K562 (cell line): ENCODE measurements around the gene NKX2-2. TPM values are rescaled to one million over a fixed set of nuclear protein-coding genes. Genes with fewer than 3 reads are reported as not detected.

Source experiments
- ATAC-seq: fragments of 200-7000 bp; cut with Tn5 transposase; 3 replicates; pipeline ENCODE4 v1.9.1; 2020; ENCODE audit warnings: moderate library complexity
- BruUV-seq: library from RNA; stranded (reverse); fragments of 400-500 nt; replicated peaks from 2 replicates; lab custom pipeline; 2021; lab: Mats Ljungman, UMichigan
- CTCF ChIA-PET: fragments of 300-600 bp; formaldehyde crosslinking; extraction: SDS; loops from one replicate; lab custom pipeline; 2021; ENCODE audit warnings: low intra/inter-chr PET ratio; lab: Yijun Ruan, JAX
- POLR2A ChIA-PET: fragments of 300-600, 350-650 bp; sonication (Branson Sonifier 250); formaldehyde crosslinking; extraction: SDS; loops from one replicate; lab custom pipeline; 2021; ENCODE audit warnings: antibody characterized with exemption, inconsistent platforms; lab: Yijun Ruan, JAX
- DNase-seq, 4 experiments: peaks; one replicate each; pipeline versions ENCODE4 v3.0.0 to v3.0.0-alpha.2; 2011 to 2018; ENCODE audit warnings: low spot score in 3 of 4, mixed read lengths in 3 of 4; ENCODE audit errors: extremely low read depth in 1 of 4
- FAIRE-seq: peaks from 2 replicates; lab custom pipeline; 2011; peaks lifted over from hg19 to GRCh38; lab: Jason Lieb, UNC
- H2AFZ ChIP-seq: 2 replicates; pipeline ENCODE4 v1.6.0; 2011; ENCODE audit warnings: low read depth, low read length, control low read depth, inconsistent platforms
- H3K27ac ChIP-seq: fragments of 200-600 bp; 3 replicates; pipeline ENCODE4 v1.8.0; 2011; ENCODE audit warnings: low read depth, mild to moderate bottlenecking, control low read depth, inconsistent platforms, low read length, moderate library complexity, mixed read lengths; ENCODE audit errors: extremely low read depth
- H3K27me3 ChIP-seq, 2 experiments: fragments of 300-600 bp in 1 of 2; 2 replicates in 1 of 2; 3 replicates in 1 of 2; pipeline versions ENCODE4 v1.6.0 to v1.8.0; 2011; ENCODE audit warnings: inconsistent platforms in 2 of 2, low read length in 2 of 2, mild to moderate bottlenecking in 1 of 2, mixed read lengths in 1 of 2, moderate library complexity in 1 of 2; ENCODE audit not compliant: control insufficient read depth in 2 of 2, insufficient read depth in 2 of 2
- H3K36me3 ChIP-seq: fragments of 300-600 bp; 3 replicates; pipeline ENCODE4 v1.8.0; 2011; ENCODE audit warnings: mild to moderate bottlenecking, low read length, inconsistent platforms; ENCODE audit not compliant: control insufficient read depth, insufficient read depth
- H3K4me1 ChIP-seq, 2 experiments: fragments of 200-600 bp in 1 of 2; replicated peaks in 1 of 2; 2 replicates in 1 of 2; 3 replicates in 1 of 2; pipeline versions ENCODE4 v1.5.1 to v1.8.0; 2011; ENCODE audit warnings: inconsistent platforms in 2 of 2, low read length in 2 of 2, mild to moderate bottlenecking in 1 of 2, mixed read lengths in 1 of 2, moderate library complexity in 1 of 2; ENCODE audit not compliant: control insufficient read depth in 2 of 2, insufficient read depth in 2 of 2
- H3K4me2 ChIP-seq: 2 replicates; pipeline ENCODE4 v1.6.1; 2011; ENCODE audit warnings: low read length, control low read depth, inconsistent platforms, mixed read lengths; ENCODE audit not compliant: insufficient read depth
- H3K4me3 ChIP-seq: fragments of 200-600 bp; sonication (generic), shearing (Covaris generic); 2 replicates; pipeline ENCODE4 v1.5.1; 2016; ENCODE audit warnings: control low read depth, inconsistent platforms
- H3K79me2 ChIP-seq: fragments of 200-600 bp; 3 replicates; pipeline ENCODE4 v1.8.0; 2011; ENCODE audit warnings: low read length, inconsistent platforms; ENCODE audit not compliant: control insufficient read depth, insufficient read depth
- H3K9ac ChIP-seq, 2 experiments: 2 replicates each; pipeline versions ENCODE4 v1.6.0 to v1.6.1; 2011; ENCODE audit warnings: low read depth in 2 of 2, low read length in 2 of 2, control low read depth in 1 of 2, inconsistent platforms in 1 of 2, mild to moderate bottlenecking in 1 of 2, mixed read lengths in 1 of 2; ENCODE audit not compliant: insufficient read depth in 1 of 2
- H3K9me1 ChIP-seq: one replicate; pipeline ENCODE4 v1.6.0; 2011; ENCODE audit warnings: inconsistent platforms, mild to moderate bottlenecking, low read length, moderate library complexity; ENCODE audit not compliant: control insufficient read depth, insufficient read depth
- H3K9me3 ChIP-seq: replicated peaks from 2 replicates; pipeline ENCODE4 v1.5.1; 2011; ENCODE audit warnings: low read depth, low read length, inconsistent platforms; ENCODE audit not compliant: control insufficient read depth, insufficient read depth
- H4K20me1 ChIP-seq: replicated peaks from 2 replicates; pipeline ENCODE4 v1.6.1; 2011; ENCODE audit warnings: low read length, inconsistent platforms, mixed read lengths; ENCODE audit not compliant: control insufficient read depth, insufficient read depth
- C11orf30 ChIP-seq: fragments of 450-650 bp; IDR thresholded peaks from 2 replicates; pipeline ENCODE4 v1.6.1; 2016; ENCODE audit warnings: low read depth, mild to moderate bottlenecking
- DEAF1 ChIP-seq: fragments of 450-650 bp; formaldehyde crosslinking; IDR thresholded peaks from 2 replicates; pipeline ENCODE4 v1.4.0; 2020; ENCODE audit warnings: mild to moderate bottlenecking, moderate library complexity
- HLTF ChIP-seq: fragments of 450-650 bp; IDR thresholded peaks from 2 replicates; pipeline ENCODE4 v1.6.1; 2016
- IFI16 ChIP-seq: fragments of 250-450 bp; sonication (Bioruptor Pico); IDR thresholded peaks from 2 replicates; pipeline ENCODE4 v2.1.2; 2022; ENCODE audit warnings: mild to moderate bottlenecking, inconsistent platforms
- L3MBTL2 ChIP-seq: fragments of 450-650 bp; IDR thresholded peaks from 2 replicates; pipeline ENCODE4 v1.6.1; 2016; ENCODE audit warnings: mild to moderate bottlenecking, moderate library complexity
- MAFG ChIP-seq: fragments of 450-650 bp; conservative IDR thresholded peaks from 2 replicates; pipeline ENCODE4 v1.6.1; 2016; ENCODE audit warnings: missing genetic modification characterization, missing compliant biosample characterization
- NCOA2 ChIP-seq, 2 experiments: fragments of 450-650 bp; IDR thresholded peaks; 2 replicates each; pipeline ENCODE4 v1.6.1; 2018; ENCODE audit warnings: mild to moderate bottlenecking in 2 of 2, moderate library complexity in 1 of 2; ENCODE audit not compliant: partially characterized antibody in 2 of 2
- RBM17 ChIP-seq: fragments of 200-400 bp; formaldehyde crosslinking; IDR thresholded peaks from 2 replicates; pipeline ENCODE4 v1.6.1; 2017; ENCODE audit warnings: low read depth, mild to moderate bottlenecking, low read length, borderline replicate concordance
- RUNX1 ChIP-seq: sonication (generic); IDR thresholded peaks from 2 replicates; pipeline ENCODE4 v1.6.1; 2016; ENCODE audit warnings: antibody characterized with exemption, low read depth
- ZFP36 ChIP-seq: fragments of 150-350 bp; IDR thresholded peaks from 2 replicates; pipeline ENCODE4 v1.6.1; 2018; ENCODE audit warnings: low read length, low read depth; ENCODE audit not compliant: partially characterized antibody
- WGBS: fragments of 100-300 bp; shearing (Covaris generic); methylation state at CpG from one replicate; pipeline ENCODE4 v1.1.6; 2016; ENCODE audit warnings: low coverage, mixed read lengths; ENCODE audit not compliant: insufficient coverage; ENCODE audit errors: missing lambda C conversion rate; 5-methylcytosine and 5-hydroxymethylcytosine counted together
- in situ Hi-C: fragments of 300-500 bp; cut with MboI; formaldehyde crosslinking; loops from 4 replicates; pipeline ENCODE4 v1.15.0; 2018; ENCODE audit warnings: inconsistent platforms, mixed read lengths
- intact Hi-C: fragments of 100-400 bp; cut with micrococcal nuclease; formaldehyde crosslinking; loops from 2 replicates; pipeline ENCODE4 v1.14.2; 2022
- polyA plus RNA-seq, 8 experiments: library from polyadenylated mRNA; depleted of rRNA in 4 of 8; stranded (reverse) in 5 of 8; unstranded in 3 of 8; fragments of >200 nt; fragmentation: Nextera tagmentation in 2 of 8; fragmentation: Illumina TruSeq in 1 of 8; extraction: Ambion mirVana in 2 of 8; extraction: Trizol in 1 of 8; gene quantifications; 2 replicates each; pipeline versions ENCODE4 v1.2.1 to v1.2.3, GENCODE V29; 2011 to 2014; ENCODE audit warnings: inconsistent platforms in 1 of 8, missing spikeins in 1 of 8
- total RNA-seq, 7 experiments: library from RNA; depleted of rRNA in 6 of 7; stranded (reverse); fragments of >200 nt in 6 of 7; fragmentation: Illumina TruSeq in 2 of 7; extraction: Trizol in 2 of 7; gene quantifications; 2 replicates each; pipeline versions ENCODE4 v1.2.1 to v1.2.3, GENCODE V29; 2011 to 2021; ENCODE audit warnings: low replicate concordance in 1 of 7
- TF ChIP-seq, protein P1 (sequence below): fragments of 450-650 bp; IDR thresholded peaks from 2 replicates; pipeline ENCODE4 v1.6.1; 2017; ENCODE audit warnings: mild to moderate bottlenecking, moderate library complexity
- TF ChIP-seq, protein P2 (sequence below): fragments of 250-450 bp; sonication (Bioruptor Pico); IDR thresholded peaks from 2 replicates; pipeline ENCODE4 v1.8.0; 2021; ENCODE audit warnings: mild to moderate bottlenecking, moderate library complexity

The NKX2-2 gene
- total and polyA plus RNA-seq, 9 of the 15 experiments (the other 6 are each of a cell fraction or from before 2014, with no cell fraction given) = 0.04 TPM; not detected in 8

DNA sequence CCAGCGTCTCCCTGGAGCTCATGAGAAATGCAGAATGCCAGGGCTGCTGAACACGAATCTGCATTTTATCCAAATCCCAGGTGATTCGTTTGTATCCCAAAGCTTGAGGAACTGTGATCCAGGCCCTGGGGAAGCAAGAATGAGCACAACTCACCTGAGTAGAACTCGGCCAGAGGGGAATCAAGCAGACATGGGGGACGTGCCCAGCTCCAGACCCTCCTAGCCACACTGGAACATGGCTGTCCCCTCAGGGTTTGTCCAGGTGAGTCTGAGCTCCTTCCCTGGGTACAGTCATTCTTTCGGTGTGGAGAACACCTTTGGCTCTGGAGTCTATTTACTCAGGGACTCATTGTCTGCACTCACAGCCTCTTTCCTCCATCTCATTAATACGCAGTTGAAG lies 13.3 kb downstream of the NKX2-2 start:
- Histone ChIP-seq H3K9ac (no peak overlapping the region), H3K4me1 (peaks cover 0 to 6% of the 10 kb centered on the region in 2 experiments; a peak in 1 of 5 replicates), H4K20me1 (peaks cover 6% of the 10 kb centered on the region; the same call in 1 of the 2 replicates), H3K27ac (no peak overlapping the region), H3K4me2 (no peak overlapping the region), H3K27me3 (no peaks in the 10 kb centered on the region; a peak in 1 of 5 replicates), H3K4me3 (no peak overlapping the region), H3K79me2 (no peaks in the 10 kb centered on the region), H2AFZ (no peak overlapping the region), H3K36me3 (no peaks in the 10 kb centered on the region), H3K9me1 (no peaks in the 10 kb centered on the region), H3K9me3 (no peaks in the 10 kb centered on the region)
- ChIA-PET POLR2A (no interaction called here), CTCF (no interaction called here)
- no peak for FAIRE-seq
- 0% methylated on average over 6 of the region's 7 CpGs for WGBS
- TF ChIP-seq L3MBTL2 (no peak), IFI16 (CRISPR knock-in tag) (no peak), ZFP36 (no peak), DEAF1 (CRISPR knock-in tag) (no peak), MAFG (tag) (no peak), NCOA2 (IDR thresholded peaks at IDR 0.05; ENCODE audit: partially characterized antibody in 2 of 2) (no peak), RUNX1 (no peak), C11orf30 (no peak), HLTF (no peak), RBM17 (no peak)
- TF ChIP-seq, protein P1, sequence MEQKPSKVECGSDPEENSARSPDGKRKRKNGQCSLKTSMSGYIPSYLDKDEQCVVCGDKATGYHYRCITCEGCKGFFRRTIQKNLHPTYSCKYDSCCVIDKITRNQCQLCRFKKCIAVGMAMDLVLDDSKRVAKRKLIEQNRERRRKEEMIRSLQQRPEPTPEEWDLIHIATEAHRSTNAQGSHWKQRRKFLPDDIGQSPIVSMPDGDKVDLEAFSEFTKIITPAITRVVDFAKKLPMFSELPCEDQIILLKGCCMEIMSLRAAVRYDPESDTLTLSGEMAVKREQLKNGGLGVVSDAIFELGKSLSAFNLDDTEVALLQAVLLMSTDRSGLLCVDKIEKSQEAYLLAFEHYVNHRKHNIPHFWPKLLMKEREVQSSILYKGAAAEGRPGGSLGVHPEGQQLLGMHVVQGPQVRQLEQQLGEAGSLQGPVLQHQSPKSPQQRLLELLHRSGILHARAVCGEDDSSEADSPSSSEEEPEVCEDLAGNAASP = no peak
- TF ChIP-seq, protein P2, sequence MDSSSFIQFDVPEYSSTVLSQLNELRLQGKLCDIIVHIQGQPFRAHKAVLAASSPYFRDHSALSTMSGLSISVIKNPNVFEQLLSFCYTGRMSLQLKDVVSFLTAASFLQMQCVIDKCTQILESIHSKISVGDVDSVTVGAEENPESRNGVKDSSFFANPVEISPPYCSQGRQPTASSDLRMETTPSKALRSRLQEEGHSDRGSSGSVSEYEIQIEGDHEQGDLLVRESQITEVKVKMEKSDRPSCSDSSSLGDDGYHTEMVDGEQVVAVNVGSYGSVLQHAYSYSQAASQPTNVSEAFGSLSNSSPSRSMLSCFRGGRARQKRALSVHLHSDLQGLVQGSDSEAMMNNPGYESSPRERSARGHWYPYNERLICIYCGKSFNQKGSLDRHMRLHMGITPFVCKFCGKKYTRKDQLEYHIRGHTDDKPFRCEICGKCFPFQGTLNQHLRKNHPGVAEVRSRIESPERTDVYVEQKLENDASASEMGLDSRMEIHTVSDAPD (CRISPR knock-in tag) = no peak
- DNase-seq = no peak
- in situ Hi-C loops (loop anchor here (5.0 to 10.0 kb wide), 4 partner anchors 263 to 666 kb away; no protein-coding TSS in a partner anchor), intact Hi-C loops (loop anchor here (10.0 kb wide), 1 partner anchor 666 kb away; no protein-coding TSS in a partner anchor)
- no TSS peak for BruUV-seq
- no peak for ATAC-seq
